GM23338 (cell line): ENCODE results near the gene CFAP74. TPM values are rescaled to one million over a fixed set of nuclear protein-coding genes. Genes with fewer than 3 reads are reported as not detected.
A peak's percentile ranks its signal among the peaks of the same experiment; 100 is the strongest.

Experiments
- ATAC-seq: fragments of 200-7000 bp; cut with Tn5 transposase; 3 replicates; pipeline ENCODE4 v1.9.1; 2020
- DNase-seq: peaks from one replicate; pipeline ENCODE4 v3.0.0-alpha.2; 2015; ENCODE audit warnings: low spot score
- H2AFZ ChIP-seq: fragments of 200-600 bp; sonication (generic); 2 replicates; pipeline ENCODE4 v1.8.0; 2016; ENCODE audit warnings: antibody characterized with exemption, mild to moderate bottlenecking, moderate library complexity
- H3F3A ChIP-seq: fragments of 200-600 bp; sonication (generic); replicated peaks from 2 replicates; pipeline ENCODE4 v1.8.0; 2017; ENCODE audit warnings: antibody characterized with exemption, mixed run types, low read depth
- H3K27ac ChIP-seq: fragments of 200-600 bp; sonication (generic); 2 replicates; pipeline ENCODE4 v1.6.1; 2016; ENCODE audit warnings: low read depth
- H3K27me3 ChIP-seq: fragments of 200-600 bp; sonication (generic); 2 replicates; pipeline ENCODE4 v1.8.0; 2016; ENCODE audit warnings: mild to moderate bottlenecking, mixed run types, moderate library complexity; ENCODE audit not compliant: insufficient read depth
- H3K36me3 ChIP-seq: fragments of 200-600 bp; sonication (generic); 2 replicates; pipeline ENCODE4 v1.8.0; 2016; ENCODE audit warnings: mild to moderate bottlenecking; ENCODE audit not compliant: insufficient read depth
- H3K4me1 ChIP-seq: fragments of 200-600 bp; sonication (generic); 2 replicates; pipeline ENCODE4 v1.8.0; 2016; ENCODE audit warnings: mild to moderate bottlenecking, moderate library complexity; ENCODE audit not compliant: insufficient read depth
- H3K4me2 ChIP-seq: fragments of 200-600 bp; sonication (generic); 2 replicates; pipeline ENCODE4 v1.7.1; 2017; ENCODE audit warnings: mixed run types
- H3K4me3 ChIP-seq: fragments of 200-600 bp; sonication (generic); 2 replicates; pipeline ENCODE4 v1.6.1; 2016; ENCODE audit warnings: mixed run types
- H3K79me2 ChIP-seq: fragments of 200-600 bp; sonication (generic); replicated peaks from 2 replicates; pipeline ENCODE4 v1.8.0; 2017; ENCODE audit warnings: mild to moderate bottlenecking; ENCODE audit not compliant: insufficient read depth
- H3K9me2 ChIP-seq: fragments of 200-600 bp; sonication (generic); 2 replicates; pipeline ENCODE4 v1.8.0; 2017; ENCODE audit not compliant: insufficient read depth
- H4K20me1 ChIP-seq: fragments of 200-600 bp; sonication (generic); replicated peaks from 2 replicates; pipeline ENCODE4 v1.8.0; 2017; ENCODE audit warnings: mild to moderate bottlenecking; ENCODE audit not compliant: insufficient read depth
- H3K27ac Mint-ChIP-seq: 2 replicates; pipeline ENCODE4 v1.8.0; 2020; ENCODE audit warnings: inconsistent platforms, mild to moderate bottlenecking, moderate library complexity, mixed read lengths
- H3K27me3 Mint-ChIP-seq: 3 replicates; pipeline ENCODE4 v1.8.0; 2022; ENCODE audit warnings: low read depth, mild to moderate bottlenecking, moderate library complexity, mixed read lengths, inconsistent platforms; ENCODE audit not compliant: insufficient read depth, poor library complexity
- H3K36me3 Mint-ChIP-seq: 3 replicates; pipeline ENCODE4 v1.8.0; 2021; ENCODE audit warnings: low read depth, mild to moderate bottlenecking, inconsistent platforms, moderate library complexity, mixed read lengths
- H3K4me1 Mint-ChIP-seq: 3 replicates; pipeline ENCODE4 v1.8.0; 2020; ENCODE audit warnings: mild to moderate bottlenecking, inconsistent platforms, mixed read lengths
- H3K4me3 Mint-ChIP-seq: 3 replicates; pipeline ENCODE4 v1.8.0; 2021; ENCODE audit warnings: moderate library complexity, mild to moderate bottlenecking, inconsistent platforms, mixed read lengths
- H3K9me3 Mint-ChIP-seq: 3 replicates; pipeline ENCODE4 v1.8.0; 2020; ENCODE audit warnings: moderate library complexity, mild to moderate bottlenecking, inconsistent platforms, mixed read lengths
- EZH2 ChIP-seq: fragments of 200-600 bp; sonication (generic); IDR thresholded peaks from one replicate; pipeline ENCODE4 v1.8.0; 2017; ENCODE audit warnings: antibody characterized with exemption, mild to moderate bottlenecking, low read depth; ENCODE audit not compliant: unreplicated experiment
- JUNB ChIP-seq: IDR thresholded peaks from one replicate; pipeline ENCODE4 v1.6.1; 2016; ENCODE audit warnings: antibody characterized with exemption; ENCODE audit not compliant: unreplicated experiment
- NANOG ChIP-seq: IDR thresholded peaks from 2 replicates; pipeline ENCODE4 v1.6.1; 2016; ENCODE audit warnings: antibody characterized with exemption, borderline replicate concordance
- POLR2AphosphoS5 ChIP-seq: IDR thresholded peaks from 2 replicates; pipeline ENCODE4 v1.6.1; 2016; ENCODE audit warnings: antibody characterized with exemption, low read depth
- STAT1 ChIP-seq: IDR thresholded peaks from one replicate; pipeline ENCODE4 v1.6.1; 2016; ENCODE audit warnings: antibody characterized with exemption; ENCODE audit not compliant: unreplicated experiment
- ZNF114 ChIP-seq: fragments of 250-450 bp; sonication (Bioruptor Pico); IDR thresholded peaks from 2 replicates; pipeline ENCODE4 v1.5.0; 2020; ENCODE audit warnings: mild to moderate bottlenecking, moderate library complexity
- ZNF331 ChIP-seq: fragments of 250-450 bp; sonication (Bioruptor Pico); IDR thresholded peaks from 2 replicates; pipeline ENCODE4 v1.5.0; 2020; ENCODE audit warnings: low read depth, mild to moderate bottlenecking, moderate library complexity
- polyA plus RNA-seq: library from polyadenylated mRNA; unstranded; fragments of >200 nt; fragmentation: Nextera tagmentation; extraction: Ambion mirVana; gene quantifications from 2 replicates; pipeline ENCODE4 v1.2.1, GENCODE V29; 2016
- total RNA-seq: library from RNA; depleted of rRNA; stranded (reverse); fragments of >200 nt; shearing (Covaris generic); gene quantifications from 2 replicates; pipeline ENCODE4 v1.2.3, GENCODE V29; 2014
- TF ChIP-seq, protein P1 (sequence below): fragments of 250-450 bp; sonication (Bioruptor Pico); IDR thresholded peaks from 2 replicates; pipeline ENCODE4 v1.5.0; 2020; ENCODE audit warnings: mild to moderate bottlenecking, moderate library complexity
- TF ChIP-seq, protein P2 (sequence below): IDR thresholded peaks from 2 replicates; pipeline ENCODE4 v1.6.1; 2016; ENCODE audit warnings: antibody characterized with exemption

CFAP74 gene
- total and polyA plus RNA-seq, 2 experiments from 2014 or later, result 0.21 TPM; not detected in 1

DNA sequence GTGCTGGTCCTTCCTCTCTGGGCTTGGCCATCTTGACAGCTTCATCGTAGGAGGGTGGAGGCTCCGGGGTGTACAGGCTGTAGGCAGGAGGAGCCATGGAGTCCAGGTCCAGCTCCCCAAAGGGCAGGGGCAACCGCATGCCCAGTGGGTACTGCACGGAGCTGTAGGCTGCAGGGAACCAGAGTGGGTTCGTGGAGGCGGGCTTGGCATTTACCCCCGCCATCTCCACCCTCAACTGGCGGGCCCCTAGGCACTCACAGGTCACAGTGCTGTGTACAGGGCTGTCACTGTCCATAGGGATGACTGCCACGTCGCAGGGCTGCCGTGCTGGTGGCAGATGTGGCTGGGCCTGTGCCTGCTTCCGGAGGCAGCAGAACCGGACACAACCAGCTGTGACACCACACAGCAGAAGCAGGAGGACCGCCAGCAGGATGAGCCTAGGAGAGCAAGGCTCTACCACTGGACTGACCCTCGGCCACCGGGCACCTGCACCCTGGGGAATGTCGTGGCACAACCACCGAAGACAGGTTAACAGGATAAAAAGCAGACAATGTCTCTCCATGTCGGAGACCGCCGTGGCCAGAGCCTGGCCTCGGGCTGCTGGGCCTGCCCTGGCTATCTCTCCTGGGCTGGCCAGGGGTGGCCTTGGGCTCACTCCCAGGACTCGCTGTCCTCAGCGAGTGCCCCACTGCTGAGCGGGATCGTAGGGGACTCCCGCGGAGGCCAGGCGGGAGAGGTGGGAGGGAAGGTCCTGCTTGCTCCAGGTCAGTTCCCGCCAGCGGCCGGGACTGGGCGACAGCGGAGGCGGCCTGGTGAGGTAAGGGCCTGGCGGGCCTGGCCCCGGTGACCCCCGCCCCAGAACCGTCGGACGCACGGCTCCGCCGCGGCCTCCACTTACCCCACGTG is 85.3 kb downstream of the CFAP74 start:
- H2AFZ ChIP-seq, result peak overlapping the region; percentile 63; the same call in 1 of the 2 replicates
- peak overlapping the region; percentile 64 for H3K4me3 Mint-ChIP-seq

DNA sequence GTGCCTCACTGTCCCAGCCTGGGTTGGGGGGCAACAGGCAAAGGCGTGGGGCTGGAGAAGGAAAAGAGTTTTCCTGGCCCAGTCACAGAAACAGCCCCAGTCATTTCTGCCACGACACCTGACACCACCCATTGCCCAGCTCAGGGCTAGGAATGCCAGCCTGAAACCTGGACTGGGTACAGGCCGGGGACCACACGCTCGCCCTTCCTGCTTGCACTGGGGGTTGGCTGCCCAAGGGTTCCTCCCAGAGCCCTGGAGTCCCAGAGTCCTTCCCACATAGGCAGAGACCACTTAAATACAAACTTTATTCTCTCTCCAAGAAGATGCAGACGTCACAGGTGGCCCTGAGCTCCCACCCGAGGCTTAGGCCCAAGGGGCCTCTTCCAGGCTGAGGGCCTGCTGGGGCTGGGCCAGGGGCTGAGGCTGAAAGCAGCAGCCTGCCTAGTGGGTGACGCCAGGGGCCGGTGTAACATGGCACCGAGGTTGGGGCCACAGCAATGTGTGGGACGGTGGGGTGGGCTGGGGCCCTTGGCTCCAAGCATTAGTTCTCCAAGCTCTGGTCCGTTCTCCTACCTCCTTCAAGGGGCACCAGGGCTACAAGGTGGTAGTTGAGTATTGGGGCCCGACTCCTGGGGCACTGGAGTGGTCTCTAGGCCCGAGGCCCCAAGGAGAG is 86.1 kb downstream of the CFAP74 start:
- no peaks in the 10 kb centered on the region; the same call in 1 of the 2 replicates for H3K4me1 ChIP-seq
- H3K36me3 Mint-ChIP-seq, result no peaks in the 10 kb centered on the region
- no peaks in the 10 kb centered on the region for H3K27me3 ChIP-seq
- H3K4me1 Mint-ChIP-seq, result peaks cover 7% of the 10 kb centered on the region; the same call in 1 of the 3 replicates
- no peak overlapping the region for H3K27ac ChIP-seq
- H3K27ac Mint-ChIP-seq, result no peak overlapping the region
- ATAC-seq, result no peak
- no peaks in the 10 kb centered on the region for H4K20me1 ChIP-seq
- H2AFZ ChIP-seq, result no peak overlapping the region
- no peak for DNase-seq
- H3K79me2 ChIP-seq, result no peaks in the 10 kb centered on the region
- H3K36me3 ChIP-seq, result no peaks in the 10 kb centered on the region
- H3K4me3 Mint-ChIP-seq, result peak overlapping the region; percentile 64
- peak overlapping the region; percentile 86; the same call in 1 of the 2 replicates for H3K4me2 ChIP-seq
- H3F3A ChIP-seq, result 0 out of 2 replicates have a peak, but pooled peaks cover 8% of the 10 kb centered on the region
- no peaks in the 10 kb centered on the region for H3K9me2 ChIP-seq
- peaks cover 6% of the 10 kb centered on the region for H3K27me3 Mint-ChIP-seq
- H3K9me3 Mint-ChIP-seq, result no peaks in the 10 kb centered on the region
- no peak overlapping the region for H3K4me3 ChIP-seq
- TF ChIP-seq POLR2AphosphoS5 (no peak), STAT1 (no peak), EZH2 (no peak), ZNF114 (CRISPR knock-in tag) (no peak), ZNF331 (CRISPR knock-in tag) (no peak), JUNB (no peak)
- TF ChIP-seq, protein P1, sequence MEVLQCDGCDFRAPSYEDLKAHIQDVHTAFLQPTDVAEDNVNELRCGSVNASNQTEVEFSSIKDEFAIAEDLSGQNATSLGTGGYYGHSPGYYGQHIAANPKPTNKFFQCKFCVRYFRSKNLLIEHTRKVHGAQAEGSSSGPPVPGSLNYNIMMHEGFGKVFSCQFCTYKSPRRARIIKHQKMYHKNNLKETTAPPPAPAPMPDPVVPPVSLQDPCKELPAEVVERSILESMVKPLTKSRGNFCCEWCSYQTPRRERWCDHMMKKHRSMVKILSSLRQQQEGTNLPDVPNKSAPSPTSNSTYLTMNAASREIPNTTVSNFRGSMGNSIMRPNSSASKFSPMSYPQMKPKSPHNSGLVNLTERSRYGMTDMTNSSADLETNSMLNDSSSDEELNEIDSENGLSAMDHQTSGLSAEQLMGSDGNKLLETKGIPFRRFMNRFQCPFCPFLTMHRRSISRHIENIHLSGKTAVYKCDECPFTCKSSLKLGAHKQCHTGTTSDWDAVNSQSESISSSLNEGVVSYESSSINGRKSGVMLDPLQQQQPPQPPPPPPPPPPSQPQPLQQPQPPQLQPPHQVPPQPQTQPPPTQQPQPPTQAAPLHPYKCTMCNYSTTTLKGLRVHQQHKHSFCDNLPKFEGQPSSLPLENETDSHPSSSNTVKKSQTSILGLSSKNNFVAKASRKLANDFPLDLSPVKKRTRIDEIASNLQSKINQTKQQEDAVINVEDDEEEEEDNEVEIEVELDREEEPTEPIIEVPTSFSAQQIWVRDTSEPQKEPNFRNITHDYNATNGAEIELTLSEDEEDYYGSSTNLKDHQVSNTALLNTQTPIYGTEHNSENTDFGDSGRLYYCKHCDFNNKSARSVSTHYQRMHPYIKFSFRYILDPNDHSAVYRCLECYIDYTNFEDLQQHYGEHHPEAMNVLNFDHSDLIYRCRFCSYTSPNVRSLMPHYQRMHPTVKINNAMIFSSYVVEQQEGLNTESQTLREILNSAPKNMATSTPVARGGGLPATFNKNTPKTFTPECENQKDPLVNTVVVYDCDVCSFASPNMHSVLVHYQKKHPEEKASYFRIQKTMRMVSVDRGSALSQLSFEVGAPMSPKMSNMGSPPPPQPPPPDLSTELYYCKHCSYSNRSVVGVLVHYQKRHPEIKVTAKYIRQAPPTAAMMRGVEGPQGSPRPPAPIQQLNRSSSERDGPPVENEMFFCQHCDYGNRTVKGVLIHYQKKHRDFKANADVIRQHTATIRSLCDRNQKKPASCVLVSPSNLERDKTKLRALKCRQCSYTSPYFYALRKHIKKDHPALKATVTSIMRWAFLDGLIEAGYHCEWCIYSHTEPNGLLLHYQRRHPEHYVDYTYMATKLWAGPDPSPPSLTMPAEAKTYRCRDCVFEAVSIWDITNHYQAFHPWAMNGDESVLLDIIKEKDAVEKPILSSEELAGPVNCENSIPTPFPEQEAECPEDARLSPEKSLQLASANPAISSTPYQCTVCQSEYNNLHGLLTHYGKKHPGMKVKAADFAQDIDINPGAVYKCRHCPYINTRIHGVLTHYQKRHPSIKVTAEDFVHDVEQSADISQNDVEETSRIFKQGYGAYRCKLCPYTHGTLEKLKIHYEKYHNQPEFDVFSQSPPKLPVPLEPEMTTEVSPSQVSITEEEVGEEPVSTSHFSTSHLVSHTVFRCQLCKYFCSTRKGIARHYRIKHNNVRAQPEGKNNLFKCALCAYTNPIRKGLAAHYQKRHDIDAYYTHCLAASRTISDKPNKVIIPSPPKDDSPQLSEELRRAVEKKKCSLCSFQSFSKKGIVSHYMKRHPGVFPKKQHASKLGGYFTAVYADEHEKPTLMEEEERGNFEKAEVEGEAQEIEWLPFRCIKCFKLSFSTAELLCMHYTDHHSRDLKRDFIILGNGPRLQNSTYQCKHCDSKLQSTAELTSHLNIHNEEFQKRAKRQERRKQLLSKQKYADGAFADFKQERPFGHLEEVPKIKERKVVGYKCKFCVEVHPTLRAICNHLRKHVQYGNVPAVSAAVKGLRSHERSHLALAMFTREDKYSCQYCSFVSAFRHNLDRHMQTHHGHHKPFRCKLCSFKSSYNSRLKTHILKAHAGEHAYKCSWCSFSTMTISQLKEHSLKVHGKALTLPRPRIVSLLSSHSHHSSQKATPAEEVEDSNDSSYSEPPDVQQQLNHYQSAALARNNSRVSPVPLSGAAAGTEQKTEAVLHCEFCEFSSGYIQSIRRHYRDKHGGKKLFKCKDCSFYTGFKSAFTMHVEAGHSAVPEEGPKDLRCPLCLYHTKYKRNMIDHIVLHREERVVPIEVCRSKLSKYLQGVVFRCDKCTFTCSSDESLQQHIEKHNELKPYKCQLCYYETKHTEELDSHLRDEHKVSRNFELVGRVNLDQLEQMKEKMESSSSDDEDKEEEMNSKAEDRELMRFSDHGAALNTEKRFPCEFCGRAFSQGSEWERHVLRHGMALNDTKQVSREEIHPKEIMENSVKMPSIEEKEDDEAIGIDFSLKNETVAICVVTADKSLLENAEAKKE, result no peak

More for the DNA sequence above, 85.3 kb downstream of the CFAP74 start:
- Histone ChIP-seq H3F3A (0 out of 2 replicates have a peak, but pooled peaks cover 8% of the 10 kb centered on the region), H3K4me1 (no peaks in the 10 kb centered on the region; the same call in 1 of the 2 replicates), H3K27ac (peak overlapping the region; percentile 72; the same call in 1 of the 2 replicates), H4K20me1 (no peaks in the 10 kb centered on the region), H3K79me2 (no peaks in the 10 kb centered on the region), H3K4me3 (peak overlapping the region; percentile 76), H3K4me2 (peak overlapping the region; percentile 86), H3K36me3 (no peaks in the 10 kb centered on the region), H3K9me2 (no peaks in the 10 kb centered on the region), H3K27me3 (no peaks in the 10 kb centered on the region)
- TF ChIP-seq, protein P2, sequence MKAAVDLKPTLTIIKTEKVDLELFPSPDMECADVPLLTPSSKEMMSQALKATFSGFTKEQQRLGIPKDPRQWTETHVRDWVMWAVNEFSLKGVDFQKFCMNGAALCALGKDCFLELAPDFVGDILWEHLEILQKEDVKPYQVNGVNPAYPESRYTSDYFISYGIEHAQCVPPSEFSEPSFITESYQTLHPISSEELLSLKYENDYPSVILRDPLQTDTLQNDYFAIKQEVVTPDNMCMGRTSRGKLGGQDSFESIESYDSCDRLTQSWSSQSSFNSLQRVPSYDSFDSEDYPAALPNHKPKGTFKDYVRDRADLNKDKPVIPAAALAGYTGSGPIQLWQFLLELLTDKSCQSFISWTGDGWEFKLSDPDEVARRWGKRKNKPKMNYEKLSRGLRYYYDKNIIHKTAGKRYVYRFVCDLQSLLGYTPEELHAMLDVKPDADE, result no peak
- no peak for TF ChIP-seq NANOG
- DNase-seq (no peak), ATAC-seq (no peak)
- Mint-ChIP-seq H3K4me1 (peaks cover 7% of the 10 kb centered on the region; the same call in 1 of the 3 replicates), H3K27me3 (peaks cover 6% of the 10 kb centered on the region), H3K27ac (no peak overlapping the region), H3K9me3 (no peaks in the 10 kb centered on the region), H3K36me3 (no peaks in the 10 kb centered on the region)
